SK-N-SH (cell line): ENCODE measurements around the gene SVIL. TPM values are rescaled to one million over a fixed set of nuclear protein-coding genes. Genes with fewer than 3 reads are reported as not detected.

Experiments
- CTCF ChIA-PET: fragments of 300-600, 350-600 bp; formaldehyde crosslinking; extraction: SDS; loops from one replicate; lab custom pipeline; 2021; lab: Yijun Ruan, JAX
- POLR2A ChIA-PET: fragments of 350-600 bp; sonication (Branson Sonifier 250); formaldehyde crosslinking; extraction: SDS; loops from one replicate; lab custom pipeline; 2020; ENCODE audit warnings: antibody characterized with exemption, inconsistent platforms; lab: Yijun Ruan, JAX
- DNase-seq: peaks from one replicate; pipeline ENCODE4 v3.0.0; 2012
- H2AFZ ChIP-seq: fragments of 200-600 bp; sonication (generic); 2 replicates; pipeline ENCODE4 v1.8.1; 2016; ENCODE audit warnings: antibody characterized with exemption, mild to moderate bottlenecking, low read depth
- H3F3A ChIP-seq: fragments of 200-600 bp; sonication (generic); replicated peaks from 2 replicates; pipeline ENCODE3; 2016; ENCODE audit warnings: antibody characterized with exemption, mild to moderate bottlenecking; ENCODE audit not compliant: insufficient read depth
- H3K27ac ChIP-seq, 2 experiments: fragments of 200-500 bp in 1 of 2; fragments of 200-600 bp in 1 of 2; sonication (Bioruptor generic) in 1 of 2; sonication (generic), shearing (Covaris generic) in 1 of 2; 2 replicates each; pipeline versions ENCODE4 v1.5.1 to v1.6.1; 2014 to 2016; ENCODE audit warnings: low read depth in 2 of 2, inconsistent platforms in 1 of 2, low read length in 1 of 2, mild to moderate bottlenecking in 1 of 2, mixed read lengths in 1 of 2
- H3K27me3 ChIP-seq: fragments of 200-600 bp; sonication (generic), shearing (Covaris generic); 2 replicates; pipeline ENCODE4 v1.6.1; 2016; ENCODE audit warnings: mixed run types; ENCODE audit not compliant: insufficient read depth
- H3K36me3 ChIP-seq, 2 experiments: fragments of 200-500 bp in 1 of 2; fragments of 200-600 bp in 1 of 2; sonication (Bioruptor generic) in 1 of 2; sonication (generic) in 1 of 2; replicated peaks in 1 of 2; 2 replicates each; pipeline versions ENCODE3 to v1.5.1; 2014 to 2016; ENCODE audit warnings: low read length in 1 of 2, mild to moderate bottlenecking in 1 of 2; ENCODE audit not compliant: insufficient read depth in 2 of 2, control insufficient read depth in 1 of 2
- H3K4me1 ChIP-seq, 2 experiments: fragments of 200-500 bp in 1 of 2; fragments of 200-600 bp in 1 of 2; sonication (Bioruptor generic) in 1 of 2; sonication (generic), shearing (Covaris generic) in 1 of 2; 2 replicates each; pipeline versions ENCODE4 v1.5.1 to v1.6.1; 2014 to 2016; ENCODE audit warnings: low read depth in 1 of 2, low read length in 1 of 2, mixed run types in 1 of 2; ENCODE audit not compliant: insufficient read depth in 2 of 2, control insufficient read depth in 1 of 2
- H3K4me2 ChIP-seq: fragments of 200-600 bp; sonication (generic), shearing (Covaris generic); 2 replicates; pipeline ENCODE4 v1.6.1; 2017; ENCODE audit warnings: mixed run types
- H3K4me3 ChIP-seq, 2 experiments: fragments of 200-500 bp in 1 of 2; fragments of 200-600 bp in 1 of 2; sonication (Bioruptor generic) in 1 of 2; sonication (generic), shearing (Covaris generic) in 1 of 2; 2 replicates each; pipeline versions ENCODE4 v1.5.1 to v1.8.1; 2014 to 2016; ENCODE audit warnings: low read depth in 2 of 2, inconsistent platforms in 1 of 2, low read length in 1 of 2, mild to moderate bottlenecking in 1 of 2, mixed read lengths in 1 of 2, moderate library complexity in 1 of 2
- H3K79me2 ChIP-seq: fragments of 200-600 bp; sonication (generic); 2 replicates; pipeline ENCODE4 v1.8.1; 2017; ENCODE audit warnings: mild to moderate bottlenecking; ENCODE audit not compliant: insufficient read depth
- H3K9ac ChIP-seq: fragments of 200-600 bp; sonication (generic); 2 replicates; pipeline ENCODE4 v1.6.1; 2017; ENCODE audit warnings: mixed run types
- H3K9me2 ChIP-seq: fragments of 200-600 bp; sonication (generic); 2 replicates; pipeline ENCODE4 v1.6.1; 2017; ENCODE audit warnings: mixed run types
- H3K9me3 ChIP-seq: fragments of 200-600 bp; sonication (generic); 2 replicates; pipeline ENCODE4 v1.6.1; 2017; ENCODE audit warnings: mixed run types, mild to moderate bottlenecking, moderate library complexity
- H4K20me1 ChIP-seq: fragments of 200-600 bp; sonication (generic); 2 replicates; pipeline ENCODE4 v1.6.1; 2017; ENCODE audit warnings: mild to moderate bottlenecking, mixed run types; ENCODE audit not compliant: insufficient read depth
- CHD2 ChIP-seq: fragments of 150-350 bp; IDR thresholded peaks from 2 replicates; pipeline ENCODE4 v1.6.1; 2018; ENCODE audit warnings: low read length; ENCODE audit not compliant: partially characterized antibody
- EZH2phosphoT487 ChIP-seq: fragments of 200-600 bp; sonication (generic); IDR thresholded peaks from 2 replicates; pipeline ENCODE4 v1.6.1; 2017; ENCODE audit warnings: low read depth, mixed run types, mild to moderate bottlenecking, antibody characterized with exemption, moderate library complexity, borderline replicate concordance
- FOSL2 ChIP-seq: IDR thresholded peaks from 2 replicates; pipeline ENCODE4 v1.4.0; 2012; ENCODE audit warnings: low read depth, mild to moderate bottlenecking, moderate library complexity, borderline replicate concordance
- FOXJ3 ChIP-seq: sonication (generic); formaldehyde crosslinking; IDR thresholded peaks from 2 replicates; pipeline ENCODE4 v1.5.1; 2020; ENCODE audit warnings: mild to moderate bottlenecking, missing genetic modification reagents
- FOXM1 ChIP-seq: IDR thresholded peaks from 2 replicates; pipeline ENCODE4 v1.4.0; 2012; ENCODE audit warnings: low read depth, mild to moderate bottlenecking
- GABPA ChIP-seq: IDR thresholded peaks from 2 replicates; pipeline ENCODE4 v1.4.0; 2012; ENCODE audit warnings: low read depth, mild to moderate bottlenecking
- GATA2 ChIP-seq: sonication (generic); formaldehyde crosslinking; IDR thresholded peaks from 2 replicates; pipeline ENCODE4 v1.5.0; 2020; ENCODE audit warnings: mild to moderate bottlenecking, missing genetic modification reagents
- MXI1 ChIP-seq: IDR thresholded peaks from 2 replicates; pipeline ENCODE4 v1.6.1; 2012; ENCODE audit warnings: mild to moderate bottlenecking, low read depth, low read length, improper control_type of control experiment
- RAD21 ChIP-seq: IDR thresholded peaks from 2 replicates; pipeline ENCODE4 v1.6.1; 2012; ENCODE audit warnings: mild to moderate bottlenecking, low read length
- RFX5 ChIP-seq: IDR thresholded peaks from 2 replicates; pipeline ENCODE4 v1.6.1; 2012; ENCODE audit warnings: mild to moderate bottlenecking, improper control_type of control experiment, low read length
- RXRA ChIP-seq: IDR thresholded peaks from 2 replicates; pipeline ENCODE4 v1.4.0; 2012; ENCODE audit warnings: low read depth, mild to moderate bottlenecking, borderline replicate concordance
- SIN3A ChIP-seq: IDR thresholded peaks from 2 replicates; pipeline ENCODE4 v1.6.1; 2012; ENCODE audit warnings: low read depth, mild to moderate bottlenecking, low read length, moderate library complexity, borderline replicate concordance
- SMC3 ChIP-seq: IDR thresholded peaks from 2 replicates; pipeline ENCODE4 v1.6.1; 2012; ENCODE audit warnings: low read depth, low read length, improper control_type of control experiment
- TCF12 ChIP-seq: IDR thresholded peaks from 2 replicates; pipeline ENCODE4 v1.4.0; 2012
- YY1 ChIP-seq: IDR thresholded peaks from 2 replicates; pipeline ENCODE4 v1.4.0; 2012; ENCODE audit warnings: low read depth, mild to moderate bottlenecking
- WGBS: methylation state at CpG from one replicate; pipeline ENCODE4 v1.1.6; 2017; ENCODE audit warnings: low lambda C conversion rate; 5-methylcytosine and 5-hydroxymethylcytosine counted together
- polyA plus RNA-seq, 3 experiments: library from polyadenylated mRNA; depleted of rRNA; stranded (reverse); fragments of >200 nt; gene quantifications; 2 replicates each; pipeline ENCODE4 v1.2.3, GENCODE V29; 2012
- TF ChIP-seq, protein P1 (sequence below): IDR thresholded peaks from 2 replicates; pipeline ENCODE4; 2012
- TF ChIP-seq, protein P2 (sequence below): fragments of 200-600 bp; sonication (generic); IDR thresholded peaks from 2 replicates; pipeline ENCODE4 v1.6.1; 2017; ENCODE audit warnings: antibody characterized with exemption, mild to moderate bottlenecking, moderate library complexity
- TF ChIP-seq, protein P3 (sequence below): IDR thresholded peaks from 2 replicates; pipeline ENCODE4 v1.4.0; 2012; ENCODE audit warnings: low read depth, borderline replicate concordance
- TF ChIP-seq, protein P4 (sequence below): fragments of 150-350 bp; IDR thresholded peaks from 2 replicates; pipeline ENCODE4 v1.6.1; 2017; ENCODE audit warnings: antibody characterized with exemption, low read length, low read depth, borderline replicate concordance
- TF ChIP-seq, protein P5 (sequence below): IDR thresholded peaks from 2 replicates; pipeline ENCODE4 v1.6.1; 2012; ENCODE audit warnings: mild to moderate bottlenecking, low read depth, low read length, moderate library complexity

SVIL gene
- polyA plus RNA-seq, 1 of the 3 experiments (the other 2 are of a cell fraction) = 48.7 TPM

DNA sequence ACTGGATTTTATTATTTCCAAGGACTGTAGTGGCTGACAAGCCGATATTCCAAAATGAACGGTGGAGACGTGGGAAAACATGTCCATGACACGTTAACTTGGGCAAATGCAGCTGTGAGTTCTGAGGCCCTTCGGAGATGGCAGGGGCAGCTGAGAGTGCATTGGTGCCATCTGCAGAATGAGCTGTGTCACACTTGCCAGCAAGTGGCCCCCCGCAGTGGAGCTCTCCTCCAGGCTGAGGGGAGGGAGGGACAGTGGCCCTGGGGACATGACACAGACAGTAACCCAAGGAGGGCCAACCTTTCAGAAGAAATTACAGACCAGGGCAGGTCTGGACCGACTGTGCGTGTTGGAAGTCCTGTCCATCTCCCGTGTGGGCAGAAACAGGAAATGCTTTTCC, 139.4 kb downstream of the SVIL start:
- POLR2A ChIA-PET = no interaction called here
- CTCF ChIA-PET = interaction anchor here (1.0 to 3.6 kb wide), 13 partner anchors 9 to 114 kb away, joined by 3 to 24 read pairs (median 8); no protein-coding TSS in a partner anchor
- 91% methylated on average over 9 of the region's 9 CpGs for WGBS

More for the DNA sequence above, 139.4 kb downstream of the SVIL start:
- Histone ChIP-seq H3K9me3 (no peaks in the 10 kb centered on the region), H3F3A (peaks cover 9% of the 10 kb centered on the region)
- TF ChIP-seq RAD21 (no peak), RFX5 (no peak), SMC3 (no peak), FOXM1 (no peak), TCF12 (no peak), YY1 (no peak), GABPA (no peak), GATA2 (CRISPR knock-in tag) (no peak), FOSL2 (no peak), SIN3A (no peak), CHD2 (no peak), FOXJ3 (CRISPR knock-in tag) (no peak), EZH2phosphoT487 (no peak), RXRA (no peak), MXI1 (no peak)
- TF ChIP-seq, protein P1, sequence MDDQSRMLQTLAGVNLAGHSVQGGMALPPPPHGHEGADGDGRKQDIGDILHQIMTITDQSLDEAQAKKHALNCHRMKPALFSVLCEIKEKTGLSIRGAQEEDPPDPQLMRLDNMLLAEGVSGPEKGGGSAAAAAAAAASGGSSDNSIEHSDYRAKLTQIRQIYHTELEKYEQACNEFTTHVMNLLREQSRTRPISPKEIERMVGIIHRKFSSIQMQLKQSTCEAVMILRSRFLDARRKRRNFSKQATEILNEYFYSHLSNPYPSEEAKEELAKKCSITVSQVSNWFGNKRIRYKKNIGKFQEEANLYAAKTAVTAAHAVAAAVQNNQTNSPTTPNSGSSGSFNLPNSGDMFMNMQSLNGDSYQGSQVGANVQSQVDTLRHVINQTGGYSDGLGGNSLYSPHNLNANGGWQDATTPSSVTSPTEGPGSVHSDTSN = no peak
- TF ChIP-seq, protein P2, sequence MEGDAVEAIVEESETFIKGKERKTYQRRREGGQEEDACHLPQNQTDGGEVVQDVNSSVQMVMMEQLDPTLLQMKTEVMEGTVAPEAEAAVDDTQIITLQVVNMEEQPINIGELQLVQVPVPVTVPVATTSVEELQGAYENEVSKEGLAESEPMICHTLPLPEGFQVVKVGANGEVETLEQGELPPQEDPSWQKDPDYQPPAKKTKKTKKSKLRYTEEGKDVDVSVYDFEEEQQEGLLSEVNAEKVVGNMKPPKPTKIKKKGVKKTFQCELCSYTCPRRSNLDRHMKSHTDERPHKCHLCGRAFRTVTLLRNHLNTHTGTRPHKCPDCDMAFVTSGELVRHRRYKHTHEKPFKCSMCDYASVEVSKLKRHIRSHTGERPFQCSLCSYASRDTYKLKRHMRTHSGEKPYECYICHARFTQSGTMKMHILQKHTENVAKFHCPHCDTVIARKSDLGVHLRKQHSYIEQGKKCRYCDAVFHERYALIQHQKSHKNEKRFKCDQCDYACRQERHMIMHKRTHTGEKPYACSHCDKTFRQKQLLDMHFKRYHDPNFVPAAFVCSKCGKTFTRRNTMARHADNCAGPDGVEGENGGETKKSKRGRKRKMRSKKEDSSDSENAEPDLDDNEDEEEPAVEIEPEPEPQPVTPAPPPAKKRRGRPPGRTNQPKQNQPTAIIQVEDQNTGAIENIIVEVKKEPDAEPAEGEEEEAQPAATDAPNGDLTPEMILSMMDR = no peak
- TF ChIP-seq, protein P3, sequence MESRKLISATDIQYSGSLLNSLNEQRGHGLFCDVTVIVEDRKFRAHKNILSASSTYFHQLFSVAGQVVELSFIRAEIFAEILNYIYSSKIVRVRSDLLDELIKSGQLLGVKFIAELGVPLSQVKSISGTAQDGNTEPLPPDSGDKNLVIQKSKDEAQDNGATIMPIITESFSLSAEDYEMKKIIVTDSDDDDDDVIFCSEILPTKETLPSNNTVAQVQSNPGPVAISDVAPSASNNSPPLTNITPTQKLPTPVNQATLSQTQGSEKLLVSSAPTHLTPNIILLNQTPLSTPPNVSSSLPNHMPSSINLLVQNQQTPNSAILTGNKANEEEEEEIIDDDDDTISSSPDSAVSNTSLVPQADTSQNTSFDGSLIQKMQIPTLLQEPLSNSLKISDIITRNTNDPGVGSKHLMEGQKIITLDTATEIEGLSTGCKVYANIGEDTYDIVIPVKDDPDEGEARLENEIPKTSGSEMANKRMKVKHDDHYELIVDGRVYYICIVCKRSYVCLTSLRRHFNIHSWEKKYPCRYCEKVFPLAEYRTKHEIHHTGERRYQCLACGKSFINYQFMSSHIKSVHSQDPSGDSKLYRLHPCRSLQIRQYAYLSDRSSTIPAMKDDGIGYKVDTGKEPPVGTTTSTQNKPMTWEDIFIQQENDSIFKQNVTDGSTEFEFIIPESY = no peak
- TF ChIP-seq, protein P4, sequence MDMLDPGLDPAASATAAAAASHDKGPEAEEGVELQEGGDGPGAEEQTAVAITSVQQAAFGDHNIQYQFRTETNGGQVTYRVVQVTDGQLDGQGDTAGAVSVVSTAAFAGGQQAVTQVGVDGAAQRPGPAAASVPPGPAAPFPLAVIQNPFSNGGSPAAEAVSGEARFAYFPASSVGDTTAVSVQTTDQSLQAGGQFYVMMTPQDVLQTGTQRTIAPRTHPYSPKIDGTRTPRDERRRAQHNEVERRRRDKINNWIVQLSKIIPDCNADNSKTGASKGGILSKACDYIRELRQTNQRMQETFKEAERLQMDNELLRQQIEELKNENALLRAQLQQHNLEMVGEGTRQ = no peak
- TF ChIP-seq, protein P5, sequence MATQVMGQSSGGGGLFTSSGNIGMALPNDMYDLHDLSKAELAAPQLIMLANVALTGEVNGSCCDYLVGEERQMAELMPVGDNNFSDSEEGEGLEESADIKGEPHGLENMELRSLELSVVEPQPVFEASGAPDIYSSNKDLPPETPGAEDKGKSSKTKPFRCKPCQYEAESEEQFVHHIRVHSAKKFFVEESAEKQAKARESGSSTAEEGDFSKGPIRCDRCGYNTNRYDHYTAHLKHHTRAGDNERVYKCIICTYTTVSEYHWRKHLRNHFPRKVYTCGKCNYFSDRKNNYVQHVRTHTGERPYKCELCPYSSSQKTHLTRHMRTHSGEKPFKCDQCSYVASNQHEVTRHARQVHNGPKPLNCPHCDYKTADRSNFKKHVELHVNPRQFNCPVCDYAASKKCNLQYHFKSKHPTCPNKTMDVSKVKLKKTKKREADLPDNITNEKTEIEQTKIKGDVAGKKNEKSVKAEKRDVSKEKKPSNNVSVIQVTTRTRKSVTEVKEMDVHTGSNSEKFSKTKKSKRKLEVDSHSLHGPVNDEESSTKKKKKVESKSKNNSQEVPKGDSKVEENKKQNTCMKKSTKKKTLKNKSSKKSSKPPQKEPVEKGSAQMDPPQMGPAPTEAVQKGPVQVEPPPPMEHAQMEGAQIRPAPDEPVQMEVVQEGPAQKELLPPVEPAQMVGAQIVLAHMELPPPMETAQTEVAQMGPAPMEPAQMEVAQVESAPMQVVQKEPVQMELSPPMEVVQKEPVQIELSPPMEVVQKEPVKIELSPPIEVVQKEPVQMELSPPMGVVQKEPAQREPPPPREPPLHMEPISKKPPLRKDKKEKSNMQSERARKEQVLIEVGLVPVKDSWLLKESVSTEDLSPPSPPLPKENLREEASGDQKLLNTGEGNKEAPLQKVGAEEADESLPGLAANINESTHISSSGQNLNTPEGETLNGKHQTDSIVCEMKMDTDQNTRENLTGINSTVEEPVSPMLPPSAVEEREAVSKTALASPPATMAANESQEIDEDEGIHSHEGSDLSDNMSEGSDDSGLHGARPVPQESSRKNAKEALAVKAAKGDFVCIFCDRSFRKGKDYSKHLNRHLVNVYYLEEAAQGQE = no peak
- TF ChIP-seq, all 33 proteins: peak for 0
- no peaks in the 10 kb centered on the region for H3K27me3 ChIP-seq
- H2AFZ ChIP-seq = no peak overlapping the region
- DNase-seq = no peak
- H3K36me3 ChIP-seq = peaks cover 63 to 71% of the 10 kb centered on the region in 2 experiments
- no peak overlapping the region for H3K4me3 ChIP-seq
- H4K20me1 ChIP-seq = peaks cover 14% of the 10 kb centered on the region; the same call in 1 of the 2 replicates
- no peak overlapping the region for H3K4me2 ChIP-seq
- H3K27ac ChIP-seq = no peak overlapping the region
- H3K4me1 ChIP-seq = peaks cover 0 to 7% of the 10 kb centered on the region in 2 experiments; a peak in 2 of 4 replicates
- H3K79me2 ChIP-seq = no peaks in the 10 kb centered on the region
- H3K9ac ChIP-seq = no peak overlapping the region
- no peaks in the 10 kb centered on the region for H3K9me2 ChIP-seq
